GM18508 (cell line): ENCODE measurements around the gene ALG8.
"Not testable (repeated sequence)": the region's sequence is repeated elsewhere in the genome, so short reads cannot be mapped to it uniquely, and the experiment has no call there.

Source experiments
- ATAC-seq: cut with Tn5 transposase; IDR thresholded peaks from one replicate; pipeline ENCODE4 v1.9.1; 2021; ENCODE audit warnings: moderate number of reproducible peaks; ENCODE audit not compliant: insufficient read depth, unreplicated experiment

Gene ALG8

GRCh38 chr11:78139422-78140391 lies at the start of gene ALG8:
Gene ALG8, minus strand, starts transcription at chr11:78139626. Its CDS starts 38 bp downstream, at chr11:78139588.
- peak; percentile 61 for ATAC-seq

- ATAC-seq: peak; percentile 80
Observed at GRCh38 chr11:78188286-78189173, 49.1 kb upstream of the ALG8 start, which contains the start of the genes KCTD21 and USP35. Gene KCTD21, minus strand, starts transcription at chr11:78188626. Its CDS starts 14,072 bp downstream, at chr11:78174554. Gene USP35, plus strand, starts transcription at chr11:78188919. Its CDS starts 7,327 bp downstream, at chr11:78196246.

GRCh38 chr11:78187366-78188285 lies 48.2 kb upstream of the ALG8 start:
- peak; percentile 14 for ATAC-seq

GRCh38 chr11:78181185-78181584 lies 41.8 kb upstream of the ALG8 start:
- no peak for ATAC-seq

- ATAC-seq: no peak
Observed at GRCh38 chr11:78180751-78181150, 41.3 kb upstream of the ALG8 start.

GRCh38 chr11:78179459-78180071 lies 40.1 kb upstream of the ALG8 start:
- ATAC-seq: no peak

- no peak for ATAC-seq
Observed at GRCh38 chr11:78177216-78177615, 37.8 kb upstream of the ALG8 start.

- no peak for ATAC-seq
Observed at GRCh38 chr11:78176605-78177141, 37.2 kb upstream of the ALG8 start.

GRCh38 chr11:78175862-78176261 lies 36.4 kb upstream of the ALG8 start:
- ATAC-seq: not testable (repeated sequence)

- ATAC-seq: no peak
Observed at GRCh38 chr11:78171951-78172350, 32.5 kb upstream of the ALG8 start.

GRCh38 chr11:78170874-78171549 lies 31.6 kb upstream of the ALG8 start:
- no peak for ATAC-seq

- ATAC-seq: no peak
Observed at GRCh38 chr11:78170413-78170812, 31.0 kb upstream of the ALG8 start.

GRCh38 chr11:78168539-78169477 lies 29.4 kb upstream of the ALG8 start:
- ATAC-seq: no peak

- no peak for ATAC-seq
Observed at GRCh38 chr11:78166855-78167469, 27.5 kb upstream of the ALG8 start.

GRCh38 chr11:78164471-78164870 lies 25.0 kb upstream of the ALG8 start:
- ATAC-seq: no peak

- ATAC-seq: no peak
Observed at GRCh38 chr11:78163828-78164227, 24.4 kb upstream of the ALG8 start.

- ATAC-seq: no peak
Observed at GRCh38 chr11:78161962-78162371, 22.5 kb upstream of the ALG8 start.
